SK-N-SH treated with all-trans-retinoic acid at 6 μM for 48 hours (cell line): Measurements from ENCODE around the gene IWS1.

Source experiments
- ATAC-seq: fragments of 200-7000 bp; cut with Tn5 transposase; 3 replicates; pipeline ENCODE4 v1.9.1; 2020; ENCODE audit warnings: mild to moderate bottlenecking, moderate library complexity
- ARNTL ChIP-seq: fragments of 450-650 bp; formaldehyde crosslinking; IDR thresholded peaks from 2 replicates; pipeline ENCODE4 v1.5.0; 2020; ENCODE audit warnings: low read depth, mild to moderate bottlenecking, moderate library complexity, borderline replicate concordance
- BACH2 ChIP-seq: fragments of 250-450 bp; sonication (Bioruptor Pico); IDR thresholded peaks from 2 replicates; pipeline ENCODE4 v1.9.0; 2021; ENCODE audit warnings: mild to moderate bottlenecking, borderline replicate concordance
- CSDC2 ChIP-seq: fragments of 250-450 bp; sonication (Bioruptor Pico); IDR thresholded peaks from 2 replicates; pipeline ENCODE4 v1.5.0; 2020; ENCODE audit warnings: mild to moderate bottlenecking, moderate library complexity
- ESRRG ChIP-seq: fragments of 250-450 bp; sonication (Bioruptor Pico); IDR thresholded peaks from 2 replicates; pipeline ENCODE4 v1.6.1; 2021; ENCODE audit warnings: mild to moderate bottlenecking
- ISL1 ChIP-seq: fragments of 250-450 bp; sonication (Bioruptor Pico); IDR thresholded peaks from 2 replicates; pipeline ENCODE4 v2.1.2; 2022; ENCODE audit warnings: mild to moderate bottlenecking, moderate library complexity
- OSR1 ChIP-seq: fragments of 250-450 bp; sonication (Bioruptor Pico); IDR thresholded peaks from 2 replicates; pipeline ENCODE4 v1.8.0; 2022; ENCODE audit warnings: moderate library complexity, mild to moderate bottlenecking, inconsistent platforms
- PATZ1 ChIP-seq: fragments of 250-450 bp; sonication (Bioruptor Pico); IDR thresholded peaks from 2 replicates; pipeline ENCODE4 v1.8.0; 2020; ENCODE audit warnings: mild to moderate bottlenecking, moderate library complexity, borderline replicate concordance
- PPARA ChIP-seq: fragments of 250-450 bp; sonication (Bioruptor Pico); IDR thresholded peaks from 2 replicates; pipeline ENCODE4 v1.5.0; 2020; ENCODE audit warnings: mild to moderate bottlenecking, borderline replicate concordance
- RARB ChIP-seq: fragments of 250-450 bp; sonication (Bioruptor Pico); IDR thresholded peaks from 2 replicates; pipeline ENCODE4 v1.8.0; 2021; ENCODE audit warnings: mild to moderate bottlenecking, moderate library complexity
- TCF4 ChIP-seq: fragments of 250-450 bp; sonication (Bioruptor Pico); IDR thresholded peaks from 2 replicates; pipeline ENCODE4 v1.8.0; 2021; ENCODE audit warnings: mild to moderate bottlenecking, moderate library complexity, borderline replicate concordance
- TOX ChIP-seq: fragments of 250-450 bp; sonication (Bioruptor Pico); IDR thresholded peaks from 2 replicates; pipeline ENCODE4 v1.8.0; 2021; ENCODE audit warnings: mild to moderate bottlenecking, moderate library complexity, borderline replicate concordance
- TSHZ2 ChIP-seq: fragments of 250-450 bp; sonication (Bioruptor Pico); IDR thresholded peaks from 2 replicates; pipeline ENCODE4 v1.5.0; 2020; ENCODE audit warnings: mild to moderate bottlenecking, moderate library complexity
- ZC3H10 ChIP-seq: fragments of 250-450 bp; sonication (Bioruptor Pico); IDR thresholded peaks from 2 replicates; pipeline ENCODE4 v1.5.1; 2021; ENCODE audit warnings: mild to moderate bottlenecking, moderate library complexity
- ZFP3 ChIP-seq: fragments of 250-450 bp; sonication (Bioruptor Pico); IDR thresholded peaks from 2 replicates; pipeline ENCODE4 v1.5.0; 2020; ENCODE audit warnings: mild to moderate bottlenecking, moderate library complexity
- ZNF565 ChIP-seq: fragments of 450-650 bp; formaldehyde crosslinking; conservative IDR thresholded peaks from 2 replicates; pipeline ENCODE4 v1.5.0; 2020; ENCODE audit warnings: low read depth, mild to moderate bottlenecking, moderate library complexity
- ZNF70 ChIP-seq: fragments of 450-650 bp; formaldehyde crosslinking; IDR thresholded peaks from 2 replicates; pipeline ENCODE4 v1.5.0; 2020; ENCODE audit warnings: mild to moderate bottlenecking, moderate library complexity
- ZNF8 ChIP-seq: fragments of 450-650 bp; formaldehyde crosslinking; IDR thresholded peaks from 2 replicates; pipeline ENCODE4 v1.5.0; 2020; ENCODE audit warnings: mild to moderate bottlenecking, moderate library complexity
- TF ChIP-seq, protein P1 (sequence below): fragments of 250-450 bp; sonication (Bioruptor Pico); IDR thresholded peaks from 2 replicates; pipeline ENCODE4 v1.5.1; 2020; ENCODE audit warnings: low read depth, mild to moderate bottlenecking, moderate library complexity
- TF ChIP-seq, protein P2 (sequence below): fragments of 250-450 bp; sonication (Bioruptor Pico); IDR thresholded peaks from 2 replicates; pipeline ENCODE4 v1.8.0; 2021; ENCODE audit warnings: low read depth, mild to moderate bottlenecking, moderate library complexity, borderline replicate concordance

The IWS1 gene

DNA sequence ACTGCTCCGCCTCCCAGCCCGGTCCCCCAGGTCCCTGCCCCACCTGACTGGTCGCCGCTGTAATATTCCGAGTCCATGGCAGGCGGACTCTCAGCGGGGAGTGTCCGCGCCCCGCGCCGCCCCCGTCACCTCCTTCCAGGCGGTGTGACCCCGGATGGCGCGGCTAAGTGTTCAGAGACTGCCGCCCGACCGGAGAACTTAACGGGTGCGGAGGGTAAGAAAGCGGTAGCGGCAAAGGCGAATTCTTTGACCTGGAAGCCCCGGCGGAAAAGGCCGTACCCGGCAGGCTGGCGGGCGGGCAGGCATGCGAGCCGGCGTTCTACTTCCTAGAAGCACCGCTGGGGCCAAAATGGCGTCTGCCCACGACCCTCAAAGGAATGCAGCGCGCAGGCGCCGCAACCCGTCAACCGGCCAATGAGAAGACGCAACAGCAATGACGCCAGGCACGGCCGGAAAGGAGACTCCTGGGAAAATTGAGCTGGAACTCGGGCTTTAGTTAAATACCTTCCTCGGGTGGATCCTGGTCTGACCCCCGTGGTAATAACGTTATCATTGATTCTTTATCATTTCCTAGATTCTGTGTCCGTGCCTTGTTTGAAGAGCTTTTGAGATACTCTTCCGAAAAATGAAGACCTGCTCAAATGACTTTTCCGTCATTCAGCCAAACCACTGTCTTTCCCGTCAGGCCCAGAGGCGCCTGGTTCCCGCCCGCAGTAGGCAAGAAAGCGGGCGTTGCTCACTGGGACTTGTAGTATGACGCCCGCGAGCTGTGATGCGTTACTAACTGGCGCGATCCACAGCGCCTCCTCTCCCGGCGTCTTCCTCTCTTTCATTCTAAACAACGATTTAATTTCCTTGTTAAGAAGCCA lies at the start of gene IWS1:
Gene IWS1, minus strand, starts transcription at position 358 of the 869 bp plus-strand sequence. Its CDS starts 281 bp downstream, at position 77.
- no peak for TF ChIP-seq ZNF8 (CRISPR knock-in tag)
- TF ChIP-seq BACH2 (CRISPR knock-in tag), result no peak
- TF ChIP-seq ZFP3, result peak; percentile 13; the same call in 1 of the 2 replicates
- TF ChIP-seq RARB (CRISPR knock-in tag), result no peak
- TF ChIP-seq, protein P1, sequence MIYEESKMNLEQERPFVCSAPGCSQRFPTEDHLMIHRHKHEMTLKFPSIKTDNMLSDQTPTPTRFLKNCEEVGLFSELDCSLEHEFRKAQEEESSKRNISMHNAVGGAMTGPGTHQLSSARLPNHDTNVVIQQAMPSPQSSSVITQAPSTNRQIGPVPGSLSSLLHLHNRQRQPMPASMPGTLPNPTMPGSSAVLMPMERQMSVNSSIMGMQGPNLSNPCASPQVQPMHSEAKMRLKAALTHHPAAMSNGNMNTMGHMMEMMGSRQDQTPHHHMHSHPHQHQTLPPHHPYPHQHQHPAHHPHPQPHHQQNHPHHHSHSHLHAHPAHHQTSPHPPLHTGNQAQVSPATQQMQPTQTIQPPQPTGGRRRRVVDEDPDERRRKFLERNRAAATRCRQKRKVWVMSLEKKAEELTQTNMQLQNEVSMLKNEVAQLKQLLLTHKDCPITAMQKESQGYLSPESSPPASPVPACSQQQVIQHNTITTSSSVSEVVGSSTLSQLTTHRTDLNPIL (CRISPR knock-in tag), result no peak
- TF ChIP-seq PPARA (CRISPR knock-in tag), result no peak
- no peak for TF ChIP-seq TSHZ2 (CRISPR knock-in tag)
- TF ChIP-seq ZNF70 (CRISPR knock-in tag), result no peak
- no peak for TF ChIP-seq OSR1 (CRISPR knock-in tag)
- TF ChIP-seq ISL1 (CRISPR knock-in tag), result no peak
- peak; percentile 72; the same call in 1 of the 2 replicates for TF ChIP-seq PATZ1 (CRISPR knock-in tag)
- TF ChIP-seq TOX (CRISPR knock-in tag), result no peak
- TF ChIP-seq ZNF565 (CRISPR knock-in tag), result no peak
- TF ChIP-seq ZC3H10 (CRISPR knock-in tag), result no peak
- no peak for TF ChIP-seq ARNTL (CRISPR knock-in tag)
- no peak for TF ChIP-seq ESRRG (CRISPR knock-in tag)
- TF ChIP-seq CSDC2 (CRISPR knock-in tag), result no peak
- ATAC-seq, result peak; percentile 94

DNA sequence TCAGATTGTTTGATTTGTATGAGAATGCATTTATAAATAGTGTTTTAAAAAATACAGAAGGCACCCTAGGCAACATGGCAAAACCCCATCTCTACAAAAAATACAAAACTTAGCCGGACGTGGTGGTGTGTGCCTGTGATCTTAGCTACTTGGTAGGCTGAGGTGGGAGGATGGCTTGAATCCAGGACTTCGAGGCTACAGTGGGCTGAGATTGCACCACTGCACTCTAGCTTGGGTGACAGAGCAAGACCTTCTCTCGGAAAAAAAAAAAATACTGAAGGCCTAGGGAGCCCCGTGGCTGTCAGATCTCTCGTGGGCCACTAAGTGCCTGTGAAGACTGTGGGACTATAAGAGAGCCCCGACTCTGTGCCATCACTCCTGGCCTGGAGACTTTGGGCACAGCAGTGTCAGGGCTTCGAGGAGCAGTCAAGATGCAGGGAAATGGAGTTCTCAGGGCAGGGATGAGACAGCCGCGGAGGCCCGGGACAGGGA lies 49.7 kb upstream of the IWS1 start:
- TF ChIP-seq, protein P2, sequence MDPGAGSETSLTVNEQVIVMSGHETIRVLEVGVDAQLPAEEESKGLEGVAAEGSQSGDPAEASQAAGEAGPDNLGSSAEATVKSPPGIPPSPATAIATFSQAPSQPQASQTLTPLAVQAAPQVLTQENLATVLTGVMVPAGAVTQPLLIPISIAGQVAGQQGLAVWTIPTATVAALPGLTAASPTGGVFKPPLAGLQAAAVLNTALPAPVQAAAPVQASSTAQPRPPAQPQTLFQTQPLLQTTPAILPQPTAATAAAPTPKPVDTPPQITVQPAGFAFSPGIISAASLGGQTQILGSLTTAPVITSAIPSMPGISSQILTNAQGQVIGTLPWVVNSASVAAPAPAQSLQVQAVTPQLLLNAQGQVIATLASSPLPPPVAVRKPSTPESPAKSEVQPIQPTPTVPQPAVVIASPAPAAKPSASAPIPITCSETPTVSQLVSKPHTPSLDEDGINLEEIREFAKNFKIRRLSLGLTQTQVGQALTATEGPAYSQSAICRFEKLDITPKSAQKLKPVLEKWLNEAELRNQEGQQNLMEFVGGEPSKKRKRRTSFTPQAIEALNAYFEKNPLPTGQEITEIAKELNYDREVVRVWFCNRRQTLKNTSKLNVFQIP, result no peak
- TF ChIP-seq ZFP3, result no peak
- TF ChIP-seq, protein P1 (CRISPR knock-in tag), result no peak
- no peak for ATAC-seq

GRCh38 chr2:127575185-127575765 lies 49.0 kb upstream of the IWS1 start:
- TF ChIP-seq TCF4 (CRISPR knock-in tag) (no peak), ESRRG (CRISPR knock-in tag) (no peak), ZNF70 (CRISPR knock-in tag) (no peak), OSR1 (CRISPR knock-in tag) (no peak), PPARA (CRISPR knock-in tag) (no peak), ARNTL (CRISPR knock-in tag) (no peak), TSHZ2 (CRISPR knock-in tag) (no peak), ZFP3 (no peak), CSDC2 (CRISPR knock-in tag) (no peak), BACH2 (CRISPR knock-in tag) (no peak)
- TF ChIP-seq, protein P1 (CRISPR knock-in tag), result no peak
- no peak for ATAC-seq
